Activated T-helper 1 cell treated with anti-CD3 and anti-CD28 coated beads, Interleukin-12 subunit alpha, Interleukin-12 subunit beta, Interleukin-2, Interleukin-4 antibody, amounts not matched to agents 30 ng/mL and 10 ng/mL and 1 ng/mL, durations not matched to agents 14 hours and 24 hours and 36 hours (primary cell): Measurements from ENCODE around the gene UBR7. TPM values are rescaled to one million over a fixed set of nuclear protein-coding genes. Genes with fewer than 3 reads are reported as not detected.
"Not testable (repeated sequence)": the region's sequence is repeated elsewhere in the genome, so short reads cannot be mapped to it uniquely, and the experiment has no call there.

ENCODE experiments used
- DNase-seq: peaks from one replicate; pipeline ENCODE4 v3.0.0; 2021; ENCODE audit warnings: low spot score
- H3K27ac Mint-ChIP-seq: one replicate; pipeline ENCODE4 v1.8.0; 2021; ENCODE audit warnings: mild to moderate bottlenecking, mixed read lengths
- H3K27me3 Mint-ChIP-seq: one replicate; pipeline ENCODE4 v1.8.0; 2022; ENCODE audit warnings: mild to moderate bottlenecking, moderate library complexity, mixed read lengths; ENCODE audit not compliant: insufficient read depth
- H3K36me3 Mint-ChIP-seq: one replicate; pipeline ENCODE4 v1.8.0; 2021; ENCODE audit warnings: low read depth, mixed read lengths
- H3K4me1 Mint-ChIP-seq: one replicate; pipeline ENCODE4 v1.8.0; 2021; ENCODE audit warnings: low read depth, mixed read lengths
- H3K4me3 Mint-ChIP-seq: one replicate; pipeline ENCODE4 v1.8.0; 2021; ENCODE audit warnings: mild to moderate bottlenecking, moderate library complexity, mixed read lengths
- H3K9me3 Mint-ChIP-seq: one replicate; pipeline ENCODE4 v1.8.0; 2021; ENCODE audit warnings: mixed read lengths
- intact Hi-C: fragments of 100-400 bp; cut with micrococcal nuclease; formaldehyde crosslinking; loops from one replicate; pipeline ENCODE4 v1.15.1; 2024
- total RNA-seq: library from RNA; stranded (reverse); gene quantifications from 2 replicates; pipeline ENCODE4 v1.2.3, GENCODE V29; 2022

UBR7 gene
- 30.1 and 32.4 TPM in 2 replicates for total RNA-seq

DNA sequence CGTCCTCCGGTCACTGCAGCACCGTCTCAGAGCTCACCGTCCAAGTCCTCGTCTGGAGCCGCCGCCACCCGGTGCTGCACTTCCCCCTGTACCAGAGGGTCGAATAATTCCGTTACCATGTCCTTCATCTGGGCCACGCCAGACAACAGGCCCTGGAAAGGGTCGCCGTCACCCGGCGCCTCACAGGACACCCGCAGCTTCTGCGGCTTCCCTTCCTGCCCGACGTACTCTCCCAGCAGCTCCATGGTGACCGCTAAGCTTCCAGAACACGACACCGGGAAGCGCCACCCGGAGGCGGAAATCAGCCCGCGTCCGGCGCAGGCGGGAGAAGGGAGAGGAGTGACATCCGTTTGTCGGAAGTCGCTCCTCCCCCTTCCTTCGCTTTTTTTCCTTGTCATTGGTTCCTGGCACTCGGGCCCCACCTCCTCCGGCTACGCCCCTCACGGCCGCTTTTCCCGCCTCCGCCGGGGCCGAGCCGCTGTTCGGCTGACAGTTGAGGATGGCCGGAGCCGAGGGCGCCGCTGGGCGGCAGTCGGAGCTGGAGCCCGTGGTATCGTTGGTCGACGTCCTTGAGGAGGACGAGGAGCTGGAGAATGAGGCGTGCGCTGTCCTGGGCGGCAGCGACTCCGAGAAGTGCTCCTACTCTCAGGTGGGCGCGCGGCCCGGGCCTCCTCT lies at the start of gene UBR7, which contains the start of gene GON7:
Gene UBR7 (plus strand): TSS at position 464 of the 675 bp plus-strand sequence. CDS start 36 bp downstream, at position 500.
Gene GON7 (minus strand): TSS at position 273 of the 675 bp plus-strand sequence. CDS start 28 bp downstream, at position 245.
- DNase-seq: peak; percentile 89
- peaks cover 21% of the 10 kb centered on the region for H3K36me3 Mint-ChIP-seq
- H3K9me3 Mint-ChIP-seq: no peaks in the 10 kb centered on the region
- peak within 1 kb of the TSS; percentile 99 for H3K4me3 Mint-ChIP-seq
- peaks cover 48% of the 10 kb centered on the region for H3K4me1 Mint-ChIP-seq
- H3K27ac Mint-ChIP-seq: peak within 1 kb of the TSS; percentile 93
- intact Hi-C loops: loop anchor here (1.0 to 5.0 kb wide), 5 partner anchors 22 to 412 kb away; partner anchors contain the start of genes BTBD7, GOLGA5 and LYSET
- H3K27me3 Mint-ChIP-seq: no peaks in the 10 kb centered on the region

- H3K4me1 Mint-ChIP-seq, H3K27ac Mint-ChIP-seq, H3K27me3 Mint-ChIP-seq, DNase-seq, H3K4me3 Mint-ChIP-seq, H3K36me3 Mint-ChIP-seq, H3K9me3 Mint-ChIP-seq, intact Hi-C loops: not testable (repeated sequence)
These were observed 48.7 kb upstream of the UBR7 start for GRCh38 chr14:93158349-93158748.

GRCh38 chr14:93159625-93160352 lies 47.3 kb upstream of the UBR7 start:
- DNase-seq, intact Hi-C loops: not testable (repeated sequence)

DNA sequence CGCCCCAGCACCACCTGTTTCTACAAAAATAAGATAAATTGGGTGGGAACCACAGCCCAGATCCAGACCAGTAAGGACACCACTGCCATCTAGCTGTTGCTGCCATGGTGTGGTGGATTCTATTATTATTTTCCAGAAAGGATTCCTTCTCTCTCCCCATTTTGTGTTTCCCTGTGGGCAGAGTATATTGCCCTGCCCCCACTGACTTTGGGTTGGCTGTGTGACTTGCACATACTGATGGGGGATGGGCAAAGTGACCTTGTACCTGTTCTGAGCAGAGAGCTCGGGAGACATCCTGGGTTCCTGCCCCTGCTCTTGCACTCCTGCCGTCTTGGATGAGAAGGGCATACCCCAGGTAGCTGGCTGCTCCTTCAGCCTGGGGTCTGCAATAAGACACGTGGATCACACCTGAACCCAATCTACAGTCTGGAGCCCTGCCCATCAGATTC lies 46.7 kb upstream of the UBR7 start:
- Mint-ChIP-seq H3K4me1 (no peaks in the 10 kb centered on the region), H3K4me3 (no peak overlapping the region), H3K9me3 (no peaks in the 10 kb centered on the region), H3K36me3 (no peaks in the 10 kb centered on the region), H3K27ac (no peak overlapping the region), H3K27me3 (peaks cover 2% of the 10 kb centered on the region)
- intact Hi-C loops: no loop called here
- DNase-seq: no peak

More at GRCh38 chr14:93159625-93160352, 47.3 kb upstream of the UBR7 start:
- not testable (repeated sequence) for H3K27ac Mint-ChIP-seq, H3K9me3 Mint-ChIP-seq, H3K4me1 Mint-ChIP-seq, H3K4me3 Mint-ChIP-seq, H3K27me3 Mint-ChIP-seq, H3K36me3 Mint-ChIP-seq

- Mint-ChIP-seq H3K9me3 (no peaks in the 10 kb centered on the region), H3K4me3 (no peak overlapping the region), H3K27me3 (no peaks in the 10 kb centered on the region), H3K36me3 (no peaks in the 10 kb centered on the region), H3K4me1 (no peaks in the 10 kb centered on the region), H3K27ac (no peak overlapping the region)
- intact Hi-C loops: no loop called here
- DNase-seq: no peak
These were observed 45.6 kb upstream of the UBR7 start for GRCh38 chr14:93161411-93161940.

DNA sequence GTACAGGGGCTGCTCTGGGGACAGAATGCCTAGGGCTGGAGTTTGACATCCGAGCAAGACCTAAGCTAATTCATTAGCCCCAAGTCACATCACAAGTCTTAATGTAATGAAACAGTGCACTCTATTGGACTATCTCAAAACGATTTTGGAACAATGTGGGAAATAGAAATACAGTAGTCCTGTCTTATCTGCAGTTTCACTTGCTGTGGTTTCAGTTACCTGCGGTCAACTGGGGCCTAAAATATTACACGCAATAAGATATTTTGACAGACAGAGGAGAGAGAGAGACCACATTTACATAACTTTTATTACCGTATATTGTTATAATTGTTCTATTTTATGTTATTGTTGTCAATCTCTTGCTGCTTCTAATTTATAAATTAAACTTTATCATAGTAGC lies 43.5 kb upstream of the UBR7 start:
- no peaks in the 10 kb centered on the region for H3K36me3 Mint-ChIP-seq
- no peak for DNase-seq
- H3K4me3 Mint-ChIP-seq: no peak overlapping the region
- H3K4me1 Mint-ChIP-seq: no peaks in the 10 kb centered on the region
- H3K9me3 Mint-ChIP-seq: no peaks in the 10 kb centered on the region
- H3K27me3 Mint-ChIP-seq: peaks cover 2% of the 10 kb centered on the region
- intact Hi-C loops: no loop called here
- H3K27ac Mint-ChIP-seq: no peak overlapping the region

DNA sequence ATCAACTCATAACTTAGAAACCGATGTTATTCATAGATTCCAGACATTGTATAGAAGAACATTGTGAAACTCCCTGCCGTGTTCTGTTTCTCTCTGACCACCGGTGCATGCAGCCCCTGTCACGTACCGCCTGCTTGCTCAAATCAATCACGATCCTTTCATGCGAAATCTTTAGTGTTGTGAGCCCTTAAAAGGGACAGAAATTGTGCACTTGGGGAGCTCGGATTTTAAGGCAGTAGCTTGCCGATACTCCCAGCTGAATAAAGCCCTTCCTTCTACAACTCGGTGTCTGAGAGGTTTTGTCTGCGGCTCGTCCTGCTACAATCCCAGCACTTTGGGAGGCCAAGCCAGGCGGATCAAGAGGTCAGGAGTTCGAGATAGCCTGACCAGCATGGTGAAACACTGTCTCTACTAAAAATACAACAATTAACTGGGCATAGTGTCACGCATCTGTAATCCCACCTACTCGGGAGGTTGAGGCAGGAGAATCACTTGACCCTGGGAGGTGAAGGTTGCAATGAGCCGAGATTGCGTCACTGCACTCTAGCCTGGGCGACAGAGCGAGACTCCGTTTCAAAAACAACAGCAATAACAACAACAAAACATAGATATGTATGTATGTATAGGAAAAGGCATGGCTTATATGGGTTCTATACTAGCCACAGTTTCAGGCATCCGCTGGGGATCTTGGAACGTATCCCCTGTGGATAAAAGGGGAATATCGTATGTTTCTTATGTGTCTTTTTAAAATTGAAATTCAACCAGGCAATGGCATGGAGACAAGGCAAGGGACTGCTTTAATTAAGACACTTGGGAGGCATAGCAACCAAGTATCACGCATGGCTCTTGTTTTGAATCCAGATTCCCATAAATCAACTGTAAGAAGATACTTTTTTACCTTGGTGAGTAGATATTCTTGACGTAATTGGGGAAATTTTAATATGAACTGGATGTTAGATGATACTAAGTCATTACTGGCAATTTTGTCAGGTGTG lies 41.5 kb upstream of the UBR7 start:
- H3K9me3 Mint-ChIP-seq, H3K36me3 Mint-ChIP-seq, intact Hi-C loops, H3K27ac Mint-ChIP-seq, H3K27me3 Mint-ChIP-seq, H3K4me1 Mint-ChIP-seq, DNase-seq, H3K4me3 Mint-ChIP-seq: not testable (repeated sequence)

DNA sequence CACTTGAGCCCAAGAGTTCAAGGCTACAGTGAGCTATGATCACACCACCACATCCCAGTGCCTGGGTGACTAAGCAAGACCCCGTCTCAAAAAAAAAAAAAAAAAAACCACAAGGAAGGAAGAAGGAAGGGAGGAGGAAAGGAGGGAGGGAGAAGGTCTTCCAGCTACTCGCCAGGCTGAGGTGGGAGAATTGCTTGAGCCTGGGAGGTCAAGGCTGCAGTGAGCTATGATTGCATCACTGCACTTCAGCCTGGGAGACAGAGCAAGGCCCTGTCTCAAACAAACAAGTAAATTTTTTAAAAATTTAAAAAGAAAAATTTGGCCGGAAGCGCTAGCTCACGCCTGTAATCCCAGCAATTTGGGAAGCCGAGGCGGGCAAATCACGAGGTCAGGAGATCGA lies 38.4 kb upstream of the UBR7 start:
- H3K4me1 Mint-ChIP-seq, H3K36me3 Mint-ChIP-seq, DNase-seq, H3K4me3 Mint-ChIP-seq, intact Hi-C loops, H3K9me3 Mint-ChIP-seq, H3K27ac Mint-ChIP-seq, H3K27me3 Mint-ChIP-seq: not testable (repeated sequence)

DNA sequence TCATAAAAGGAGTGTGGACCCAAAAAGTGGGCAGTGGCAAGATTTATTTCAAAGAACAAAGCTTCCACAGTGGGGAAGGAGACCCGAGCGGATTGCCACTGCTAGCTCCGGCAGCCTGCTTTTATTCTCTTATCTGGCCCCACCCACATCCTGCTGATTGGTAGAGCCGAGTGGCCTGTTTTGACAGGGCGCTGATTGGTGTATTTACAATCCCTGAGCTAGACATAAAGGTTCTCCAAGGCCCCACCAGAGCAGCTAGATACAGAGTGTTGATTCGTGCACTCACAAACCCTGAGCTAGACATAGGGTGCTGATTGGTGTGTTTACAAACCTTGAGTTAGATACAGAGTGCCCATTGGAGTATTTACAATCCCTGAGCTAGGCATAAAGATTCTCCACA lies 37.4 kb upstream of the UBR7 start:
- DNase-seq, intact Hi-C loops, H3K4me3 Mint-ChIP-seq, H3K36me3 Mint-ChIP-seq, H3K9me3 Mint-ChIP-seq, H3K27me3 Mint-ChIP-seq, H3K27ac Mint-ChIP-seq, H3K4me1 Mint-ChIP-seq: not testable (repeated sequence)

DNA sequence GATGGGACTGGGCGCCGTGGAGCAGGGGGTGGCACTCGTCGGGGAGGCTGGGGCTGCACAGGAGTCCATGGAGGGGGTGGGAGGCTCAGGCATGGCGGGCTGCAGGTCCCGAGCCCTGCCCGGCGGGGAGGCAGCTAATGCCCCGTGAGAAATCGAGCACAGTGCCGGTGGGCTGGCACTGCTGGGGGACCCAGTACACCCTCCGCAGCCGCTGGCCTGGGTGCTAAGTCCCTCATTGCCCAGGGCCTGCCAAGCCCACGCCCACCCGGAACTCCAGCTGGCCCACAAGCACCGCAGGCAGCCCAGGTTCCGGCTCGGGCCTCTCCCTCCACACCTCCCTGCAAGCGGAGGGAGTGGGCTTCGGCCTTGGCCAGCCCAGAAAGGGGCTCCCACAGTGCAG lies 36.9 kb upstream of the UBR7 start:
- H3K36me3 Mint-ChIP-seq, H3K27ac Mint-ChIP-seq, H3K9me3 Mint-ChIP-seq, H3K27me3 Mint-ChIP-seq, DNase-seq, H3K4me3 Mint-ChIP-seq, H3K4me1 Mint-ChIP-seq, intact Hi-C loops: not testable (repeated sequence)

DNA sequence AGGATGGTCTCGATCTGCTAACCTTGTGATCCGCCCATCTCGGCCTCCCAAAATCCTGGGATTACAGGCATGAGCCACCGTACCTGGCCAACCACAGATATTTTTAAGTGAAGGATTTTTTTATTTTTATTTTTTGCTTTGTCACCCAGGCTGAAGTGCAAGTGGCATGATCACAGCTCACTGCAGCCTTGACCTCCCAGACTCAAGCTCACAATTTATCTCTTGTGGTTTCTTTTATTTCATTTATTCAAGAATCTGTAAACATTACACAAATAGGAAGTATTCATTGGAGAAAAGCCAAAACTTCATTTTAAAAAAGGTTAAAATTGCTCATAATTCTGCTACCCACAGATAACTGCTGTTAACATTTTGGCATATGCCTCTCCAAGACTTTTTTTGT lies 35.7 kb upstream of the UBR7 start:
- Mint-ChIP-seq H3K9me3 (no peaks in the 10 kb centered on the region), H3K27ac (no peak overlapping the region), H3K4me3 (no peak overlapping the region), H3K36me3 (no peaks in the 10 kb centered on the region), H3K27me3 (peaks cover 6% of the 10 kb centered on the region), H3K4me1 (no peaks in the 10 kb centered on the region)
- DNase-seq: no peak
- intact Hi-C loops: no loop called here

DNA sequence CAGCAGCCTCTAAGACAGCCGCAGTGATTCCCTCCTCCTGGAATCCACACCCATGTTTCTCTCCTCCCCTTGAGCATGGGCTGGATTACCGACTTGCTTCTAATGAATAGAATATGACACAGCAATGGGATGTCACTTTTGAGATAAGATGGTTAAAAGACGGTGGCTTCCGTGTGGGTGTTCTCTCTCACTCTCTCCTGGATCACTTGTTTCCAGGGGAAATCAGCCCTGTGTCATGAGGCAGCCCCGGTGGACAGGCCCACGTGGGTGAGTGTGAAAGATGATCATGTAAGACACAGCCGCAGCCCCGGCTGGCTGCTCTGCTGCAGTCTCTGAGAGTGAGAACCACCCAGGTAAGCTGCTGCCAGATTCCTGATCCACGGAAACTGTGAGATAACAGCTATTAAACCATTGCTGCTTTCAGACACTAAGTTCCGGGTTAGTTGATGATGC lies 33.1 kb upstream of the UBR7 start:
- intact Hi-C loops: no loop called here
- no peak for DNase-seq
- H3K27me3 Mint-ChIP-seq: peaks cover 4% of the 10 kb centered on the region

More for the DNA sequence above, 33.1 kb upstream of the UBR7 start:
- no peaks in the 10 kb centered on the region for H3K9me3 Mint-ChIP-seq
- no peaks in the 10 kb centered on the region for H3K4me1 Mint-ChIP-seq
- H3K36me3 Mint-ChIP-seq: no peaks in the 10 kb centered on the region
- H3K27ac Mint-ChIP-seq: no peak overlapping the region
- H3K4me3 Mint-ChIP-seq: no peak overlapping the region
